ENCODE results near the gene NTMT1.

- TF ChIP-seq, protein P1, sequence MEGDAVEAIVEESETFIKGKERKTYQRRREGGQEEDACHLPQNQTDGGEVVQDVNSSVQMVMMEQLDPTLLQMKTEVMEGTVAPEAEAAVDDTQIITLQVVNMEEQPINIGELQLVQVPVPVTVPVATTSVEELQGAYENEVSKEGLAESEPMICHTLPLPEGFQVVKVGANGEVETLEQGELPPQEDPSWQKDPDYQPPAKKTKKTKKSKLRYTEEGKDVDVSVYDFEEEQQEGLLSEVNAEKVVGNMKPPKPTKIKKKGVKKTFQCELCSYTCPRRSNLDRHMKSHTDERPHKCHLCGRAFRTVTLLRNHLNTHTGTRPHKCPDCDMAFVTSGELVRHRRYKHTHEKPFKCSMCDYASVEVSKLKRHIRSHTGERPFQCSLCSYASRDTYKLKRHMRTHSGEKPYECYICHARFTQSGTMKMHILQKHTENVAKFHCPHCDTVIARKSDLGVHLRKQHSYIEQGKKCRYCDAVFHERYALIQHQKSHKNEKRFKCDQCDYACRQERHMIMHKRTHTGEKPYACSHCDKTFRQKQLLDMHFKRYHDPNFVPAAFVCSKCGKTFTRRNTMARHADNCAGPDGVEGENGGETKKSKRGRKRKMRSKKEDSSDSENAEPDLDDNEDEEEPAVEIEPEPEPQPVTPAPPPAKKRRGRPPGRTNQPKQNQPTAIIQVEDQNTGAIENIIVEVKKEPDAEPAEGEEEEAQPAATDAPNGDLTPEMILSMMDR (IDR thresholded peaks at IDR 0.05; ENCODE audit: insufficient read depth, low read length): no peak
- TF ChIP-seq GABPA (IDR thresholded peaks at IDR 0.05; ENCODE audit: low read depth) (no peak), SPI1 (IDR thresholded peaks at IDR 0.05; ENCODE audit: borderline replicate concordance, low read depth) (no peak), POLR2AphosphoS5 (IDR thresholded peaks at IDR 0.05; ENCODE audit: low read depth) (no peak)
Observed at GRCh38 chr9:129631674-129632129, 5.7 kb downstream of the NTMT1 start.
